LNCAP (cell line): ENCODE measurements around the gene SPATA16.

Experiments
- CTCF ChIP-seq: fragments of 450-650 bp; IDR thresholded peaks from 2 replicates; pipeline ENCODE4 v1.5.1; 2017; ENCODE audit warnings: mild to moderate bottlenecking

Gene SPATA16

GRCh38 chr3:173007079-173007723 lies 133.8 kb downstream of the SPATA16 start:
- TF ChIP-seq CTCF: no peak

DNA sequence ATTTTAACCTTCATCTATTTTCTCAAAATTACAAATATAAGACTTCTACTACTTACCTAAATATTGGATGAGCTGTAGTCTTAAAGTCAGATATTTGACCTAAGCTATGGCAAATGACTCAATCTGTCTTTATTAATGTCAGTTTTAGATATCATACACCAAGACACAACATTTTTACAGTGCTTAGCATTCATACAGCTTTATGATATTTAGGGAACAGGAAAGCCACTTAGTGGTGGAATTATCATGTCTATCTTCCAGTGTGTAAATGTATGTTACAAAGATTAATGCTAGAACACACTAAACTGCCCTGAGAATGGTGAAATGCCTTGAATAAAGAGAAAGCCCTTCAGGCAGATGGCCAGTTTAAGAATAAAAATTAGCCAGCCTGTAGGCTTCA lies 135.0 kb downstream of the SPATA16 start:
- no peak for TF ChIP-seq CTCF

GRCh38 chr3:173004681-173005080 lies 136.4 kb downstream of the SPATA16 start:
- TF ChIP-seq CTCF: no peak

DNA sequence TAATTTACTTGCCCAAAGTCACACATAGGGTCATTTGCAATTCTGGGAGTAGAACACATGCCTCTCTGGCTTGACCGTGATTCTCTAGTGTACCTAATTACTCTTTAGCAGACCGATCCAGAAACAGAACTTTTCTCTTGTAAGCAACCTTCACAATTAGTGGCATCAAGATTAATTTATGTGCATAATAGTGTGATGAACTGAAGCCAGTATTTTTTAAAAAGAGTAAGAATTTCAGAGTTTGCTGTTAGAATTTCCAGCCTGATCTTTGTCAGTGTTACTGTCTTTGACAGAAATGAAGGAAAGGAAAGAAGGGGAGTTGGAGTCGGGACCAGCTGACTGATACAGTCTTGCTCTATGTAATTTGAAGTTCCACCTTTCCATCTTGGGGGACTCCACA lies 137.1 kb downstream of the SPATA16 start:
- TF ChIP-seq CTCF: no peak

GRCh38 chr3:173003471-173003870 lies 137.6 kb downstream of the SPATA16 start:
- no peak for TF ChIP-seq CTCF

- no peak for TF ChIP-seq CTCF
Observed at GRCh38 chr3:173001622-173002021, 139.4 kb downstream of the SPATA16 start.

GRCh38 chr3:173000553-173000952 lies 140.5 kb downstream of the SPATA16 start:
- no peak for TF ChIP-seq CTCF

DNA sequence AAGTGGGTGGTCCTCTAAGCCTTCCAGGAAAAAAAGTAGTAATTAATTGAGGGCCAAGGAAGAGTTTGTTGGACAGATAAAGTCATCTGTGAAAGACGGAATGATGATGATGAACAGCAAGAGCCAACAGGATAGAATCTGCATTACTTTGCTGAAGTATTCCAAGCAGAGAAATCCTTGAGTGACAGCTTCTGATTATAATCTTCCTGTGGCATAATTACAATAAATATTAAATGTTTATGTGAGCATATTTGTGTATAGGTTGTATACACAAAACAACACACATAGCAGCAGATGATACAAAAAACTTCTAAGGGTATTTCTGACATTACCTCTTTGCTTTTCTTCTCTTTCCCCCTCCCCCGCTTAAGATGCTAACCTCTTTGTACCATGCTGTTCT lies 147.6 kb downstream of the SPATA16 start:
- TF ChIP-seq CTCF: no peak
